DOHH2 (cell line): Measurements from ENCODE around the gene SLIT1.

ENCODE experiments used
- CTCF ChIP-seq: fragments of 200-600 bp; sonication (generic); IDR thresholded peaks from one replicate; pipeline ENCODE4 v1.5.1; 2014; ENCODE audit warnings: antibody characterized with exemption, mild to moderate bottlenecking, low read depth, low read length; ENCODE audit not compliant: poor library complexity, severe bottlenecking
- EZH2phosphoT487 ChIP-seq: fragments of 200-600 bp; sonication (generic); IDR thresholded peaks from 2 replicates; pipeline ENCODE4 v1.6.1; 2017; ENCODE audit warnings: borderline replicate concordance, mild to moderate bottlenecking, antibody characterized with exemption, low read length, moderate library complexity, mixed read lengths

- TF ChIP-seq CTCF = no peak
- TF ChIP-seq EZH2phosphoT487 = no peak
These were observed 157.5 kb downstream of the SLIT1 start for GRCh38 chr10:97028126-97028831.
